AG04449 (cell line): Measurements from ENCODE around the gene PARVA.

ENCODE experiments used
- CTCF ChIA-PET: fragments of 350-600 bp; formaldehyde crosslinking; extraction: SDS; loops from one replicate; lab custom pipeline; 2021; ENCODE audit warnings: antibody characterized with exemption; lab: Yijun Ruan, JAX
- POLR2A ChIA-PET: fragments of 400-600, 350-600 bp; formaldehyde crosslinking; extraction: SDS; loops from one replicate; lab custom pipeline; 2020; ENCODE audit warnings: antibody characterized with exemption, inconsistent platforms; lab: Yijun Ruan, JAX
- DNase-seq: peaks from one replicate; pipeline ENCODE4 v3.0.0-alpha.2; 2010; ENCODE audit warnings: low read depth, low spot score
- H3K4me3 ChIP-seq: 2 replicates; pipeline ENCODE4 v1.5.1; 2011; ENCODE audit warnings: low read depth, mild to moderate bottlenecking, control low read depth, low read length
- CTCF ChIP-seq: IDR thresholded peaks from one replicate; pipeline ENCODE4 v1.5.1; 2011; ENCODE audit warnings: mild to moderate bottlenecking, moderate library complexity, low read length, control low read depth, inconsistent platforms; ENCODE audit not compliant: insufficient read depth; ENCODE audit errors: missing control alignments

Gene PARVA

GRCh38 chr11:12505183-12505582 is 127.8 kb downstream of the PARVA start:
- no peak overlapping the region for H3K4me3 ChIP-seq
- no peak for TF ChIP-seq CTCF
- ChIA-PET POLR2A (no interaction called here), CTCF (interaction anchor here (1.1 to 4.9 kb wide), 4 partner anchors 11 to 217 kb away, joined by 3 to 23 read pairs (median 4); partner anchors contain the start of gene PARVA)
- no peak for DNase-seq

- TF ChIP-seq CTCF = no peak
- ChIA-PET CTCF (interaction anchor here (1.0 to 4.9 kb wide), 2 partner anchors 144 to 176 kb away, joined by 3 to 23 read pairs; no protein-coding TSS in a partner anchor), POLR2A (no interaction called here)
- H3K4me3 ChIP-seq = no peak overlapping the region
- no peak for DNase-seq
Measured at GRCh38 chr11:12506404-12506921, 129.1 kb downstream of the PARVA start.

GRCh38 chr11:12507391-12507790 is 130.0 kb downstream of the PARVA start:
- TF ChIP-seq CTCF = no peak
- CTCF ChIA-PET = interaction anchor here (1.0 to 4.9 kb wide), 5 partner anchors 8 to 391 kb away, joined by 3 to 23 read pairs (median 3); no protein-coding TSS in a partner anchor
- POLR2A ChIA-PET = interaction anchor here (0.7 kb wide), 1 partner anchor 50 kb away, joined by 3 read pairs; no protein-coding TSS in a partner anchor
- no peak for DNase-seq
- H3K4me3 ChIP-seq = no peak overlapping the region

- no peak for DNase-seq
- no peak overlapping the region for H3K4me3 ChIP-seq
- CTCF ChIA-PET = interaction anchor here (0.7 to 4.9 kb wide), 5 partner anchors 9 to 390 kb away, joined by 3 to 23 read pairs (median 3); no protein-coding TSS in a partner anchor
- POLR2A ChIA-PET = no interaction called here
- TF ChIP-seq CTCF = no peak
Measured at GRCh38 chr11:12508151-12508751, 130.9 kb downstream of the PARVA start.

GRCh38 chr11:12509371-12509770 is 132.0 kb downstream of the PARVA start:
- H3K4me3 ChIP-seq = no peak overlapping the region
- no peak for DNase-seq
- ChIA-PET POLR2A (no interaction called here), CTCF (no interaction called here)
- TF ChIP-seq CTCF = no peak

- POLR2A ChIA-PET = no interaction called here
Measured at GRCh38 chr11:12512132-12512531, 134.8 kb downstream of the PARVA start.

More at GRCh38 chr11:12512132-12512531, 134.8 kb downstream of the PARVA start:
- CTCF ChIA-PET = interaction anchor here (1.2 to 1.8 kb wide), 2 partner anchors 161 to 181 kb away, joined by 3 to 4 read pairs; no protein-coding TSS in a partner anchor
- no peak for DNase-seq
- H3K4me3 ChIP-seq = no peak overlapping the region
- no peak for TF ChIP-seq CTCF
